HepG2 (cell line): Measurements from ENCODE around the gene COL9A3. TPM values are rescaled to one million over a fixed set of nuclear protein-coding genes. Genes with fewer than 3 reads are reported as not detected.

Source experiments
- AHR ChIP-seq: IDR thresholded peaks from 2 replicates; pipeline ENCODE4 v1.6.1; 2018; ENCODE audit warnings: missing genetic modification reagents, missing compliant biosample characterization
- ELF3 ChIP-seq: IDR thresholded peaks from 2 replicates; pipeline ENCODE4 v1.6.1; 2016; ENCODE audit warnings: missing genetic modification reagents, missing compliant biosample characterization
- GFI1 ChIP-seq: sonication (generic); formaldehyde crosslinking; IDR thresholded peaks from 2 replicates; pipeline ENCODE4 v1.5.0; 2020; ENCODE audit warnings: missing genetic modification reagents, mild to moderate bottlenecking, borderline replicate concordance
- IRF2 ChIP-seq: IDR thresholded peaks from 2 replicates; pipeline ENCODE4 v1.6.1; 2018; ENCODE audit warnings: missing genetic modification reagents, missing compliant biosample characterization
- ISX ChIP-seq: sonication (generic); formaldehyde crosslinking; conservative IDR thresholded peaks from 2 replicates; pipeline ENCODE4 v1.5.0; 2020; ENCODE audit warnings: missing genetic modification reagents
- KAT2B ChIP-seq: fragments of 150-350 bp; IDR thresholded peaks from 2 replicates; pipeline ENCODE4 v1.6.1; 2014; ENCODE audit warnings: low read depth, low read length, borderline replicate concordance
- KLF16 ChIP-seq, 2 experiments: sonication (generic) in 1 of 2; formaldehyde crosslinking in 1 of 2; IDR thresholded peaks; 2 replicates each; pipeline versions ENCODE4 v1.6.1 to v1.8.0; 2016 to 2023; ENCODE audit warnings: missing genetic modification reagents in 2 of 2, missing compliant biosample characterization in 1 of 2
- LBX2 ChIP-seq: sonication (generic); formaldehyde crosslinking; IDR thresholded peaks from 2 replicates; pipeline ENCODE4 v1.5.0; 2020; ENCODE audit warnings: missing genetic modification reagents, mild to moderate bottlenecking, borderline replicate concordance
- MBD4 ChIP-seq: IDR thresholded peaks from 2 replicates; pipeline ENCODE4 v1.6.1; 2012; ENCODE audit warnings: low read length, inconsistent platforms, borderline replicate concordance
- MED1 ChIP-seq: sonication (generic); formaldehyde crosslinking; IDR thresholded peaks from 2 replicates; pipeline ENCODE4 v1.4.0; 2020; ENCODE audit warnings: missing genetic modification reagents
- NONO ChIP-seq, 2 experiments: fragments of 450-650 bp in 1 of 2; sonication (generic) in 1 of 2; formaldehyde crosslinking in 1 of 2; IDR thresholded peaks in 1 of 2; conservative IDR thresholded peaks in 1 of 2; 2 replicates each; pipeline versions ENCODE4 v1.6.1 to v1.8.0; 2017 to 2022; ENCODE audit warnings: mild to moderate bottlenecking in 1 of 2, missing genetic modification reagents in 1 of 2, moderate library complexity in 1 of 2
- PCBP1 ChIP-seq: fragments of 200-400 bp; formaldehyde crosslinking; IDR thresholded peaks from 2 replicates; pipeline ENCODE4 v1.6.1; 2017; ENCODE audit warnings: mild to moderate bottlenecking, low read depth, low read length, borderline replicate concordance
- PHF21A ChIP-seq: sonication (generic); formaldehyde crosslinking; IDR thresholded peaks from 2 replicates; pipeline ENCODE4 v1.5.0; 2020; ENCODE audit warnings: mild to moderate bottlenecking, missing genetic modification reagents
- PITX1 ChIP-seq: sonication (generic); formaldehyde crosslinking; IDR thresholded peaks from 2 replicates; pipeline ENCODE4 v1.5.1; 2020; ENCODE audit warnings: mild to moderate bottlenecking, missing genetic modification reagents
- TBX3 ChIP-seq: fragments of 450-650 bp; IDR thresholded peaks from 2 replicates; pipeline ENCODE4 v1.6.1; 2017; ENCODE audit warnings: antibody characterized with exemption, mild to moderate bottlenecking, inconsistent platforms, borderline replicate concordance
- TCF12 ChIP-seq, 2 experiments: fragments of 450-650 bp in 1 of 2; sonication (generic) in 1 of 2; formaldehyde crosslinking in 1 of 2; IDR thresholded peaks; 2 replicates each; pipeline versions ENCODE4 v1.6.1 to v1.8.0; 2017 to 2022; ENCODE audit warnings: antibody characterized with exemption in 1 of 2, mild to moderate bottlenecking in 1 of 2, missing genetic modification reagents in 1 of 2, moderate library complexity in 1 of 2
- U2AF2 ChIP-seq: fragments of 200-400 bp; formaldehyde crosslinking; IDR thresholded peaks from 2 replicates; pipeline ENCODE4 v1.6.1; 2017; ENCODE audit warnings: low read depth, mild to moderate bottlenecking, low read length
- ZFY ChIP-seq: sonication (generic); formaldehyde crosslinking; IDR thresholded peaks from 2 replicates; pipeline ENCODE4 v1.4.0; 2020; ENCODE audit warnings: missing genetic modification reagents
- ZKSCAN8 ChIP-seq: IDR thresholded peaks from 2 replicates; pipeline ENCODE4 v1.6.1; 2016; ENCODE audit warnings: borderline replicate concordance, missing genetic modification reagents, missing compliant biosample characterization
- ZNF256 ChIP-seq: sonication (generic); formaldehyde crosslinking; conservative IDR thresholded peaks from 2 replicates; pipeline ENCODE4 v1.4.0; 2020; ENCODE audit warnings: missing genetic modification reagents
- ZNF350 ChIP-seq: sonication (generic); formaldehyde crosslinking; IDR thresholded peaks from 2 replicates; pipeline ENCODE4 v1.4.0; 2020; ENCODE audit warnings: mild to moderate bottlenecking, low read depth, missing genetic modification reagents, borderline replicate concordance
- ZNF432 ChIP-seq: sonication (generic); formaldehyde crosslinking; IDR thresholded peaks from 2 replicates; pipeline ENCODE4 v1.5.0; 2020; ENCODE audit warnings: missing genetic modification reagents, mild to moderate bottlenecking, borderline replicate concordance
- ZNF451 ChIP-seq: sonication (generic); formaldehyde crosslinking; IDR thresholded peaks from 2 replicates; pipeline ENCODE4 v1.5.0; 2020; ENCODE audit warnings: mild to moderate bottlenecking, missing genetic modification reagents
- ZNF572 ChIP-seq: sonication (generic); formaldehyde crosslinking; IDR thresholded peaks from 2 replicates; pipeline ENCODE4 v1.5.1; 2020; ENCODE audit warnings: mild to moderate bottlenecking, missing genetic modification reagents
- ZNF768 ChIP-seq: sonication (generic); formaldehyde crosslinking; IDR thresholded peaks from 2 replicates; pipeline ENCODE4 v1.4.0; 2020; ENCODE audit warnings: missing genetic modification reagents
- ZSCAN5A ChIP-seq: sonication (generic); formaldehyde crosslinking; IDR thresholded peaks from 2 replicates; pipeline ENCODE4 v1.8.0; 2022; ENCODE audit warnings: mild to moderate bottlenecking, missing genetic modification reagents, borderline replicate concordance
- polyA plus RNA-seq, 8 experiments: library from polyadenylated mRNA; depleted of rRNA in 3 of 8; stranded (reverse) in 7 of 8; unstranded in 1 of 8; fragments of >200 nt; fragmentation: Illumina TruSeq in 4 of 8; extraction: Trizol in 4 of 8; gene quantifications; 2 replicates each; pipeline versions ENCODE4 v1.2.1 to v1.2.3, GENCODE V29; 2011 to 2016; ENCODE audit warnings: low read depth in 4 of 8, missing spikeins in 1 of 8, mixed read lengths in 1 of 8; ENCODE audit not compliant: insufficient read depth in 1 of 8
- total RNA-seq, 5 experiments: library from RNA; depleted of rRNA; stranded (reverse); fragments of >200 nt; fragmentation: Illumina TruSeq; extraction: Trizol; gene quantifications; 2 replicates each; pipeline ENCODE4 v1.2.3, GENCODE V29; 2016; ENCODE audit warnings: low read depth in 1 of 5
- TF ChIP-seq, protein P1 (sequence below): sonication (generic); formaldehyde crosslinking; IDR thresholded peaks from 2 replicates; pipeline ENCODE4 v1.5.1; 2020; ENCODE audit warnings: missing genetic modification reagents, mild to moderate bottlenecking, borderline replicate concordance

Gene COL9A3
- total and polyA plus RNA-seq, 2 of the 13 experiments (the other 11 are each of a cell fraction or from before 2014, with no cell fraction given) = 155 to 204 TPM

- TF ChIP-seq ZNF572 (CRISPR knock-in tag) = peak; percentile 98
- TF ChIP-seq GFI1 = no peak; the same call in 1 of the 2 replicates
- TF ChIP-seq MED1 (CRISPR knock-in tag) = peak; percentile 60; the same call in 1 of the 2 replicates
- no peak for TF ChIP-seq MBD4
- TF ChIP-seq, protein P1, sequence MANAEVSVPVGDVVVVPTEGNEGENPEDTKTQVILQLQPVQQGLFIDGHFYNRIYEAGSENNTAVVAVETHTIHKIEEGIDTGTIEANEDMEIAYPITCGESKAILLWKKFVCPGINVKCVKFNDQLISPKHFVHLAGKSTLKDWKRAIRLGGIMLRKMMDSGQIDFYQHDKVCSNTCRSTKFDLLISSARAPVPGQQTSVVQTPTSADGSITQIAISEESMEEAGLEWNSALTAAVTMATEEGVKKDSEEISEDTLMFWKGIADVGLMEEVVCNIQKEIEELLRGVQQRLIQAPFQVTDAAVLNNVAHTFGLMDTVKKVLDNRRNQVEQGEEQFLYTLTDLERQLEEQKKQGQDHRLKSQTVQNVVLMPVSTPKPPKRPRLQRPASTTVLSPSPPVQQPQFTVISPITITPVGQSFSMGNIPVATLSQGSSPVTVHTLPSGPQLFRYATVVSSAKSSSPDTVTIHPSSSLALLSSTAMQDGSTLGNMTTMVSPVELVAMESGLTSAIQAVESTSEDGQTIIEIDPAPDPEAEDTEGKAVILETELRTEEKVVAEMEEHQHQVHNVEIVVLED (CRISPR knock-in tag) = peak; percentile 43; the same call in 1 of the 2 replicates
- peak; percentile 88 for TF ChIP-seq ZNF768 (CRISPR knock-in tag)
- peak in 1 of 2 experiments; percentile 37; a peak in 1 of 4 replicates for TF ChIP-seq KLF16 (CRISPR knock-in tag; IDR thresholded peaks at IDR 0.05)
- peak; percentile 42; the same call in 1 of the 2 replicates for TF ChIP-seq PCBP1
- peak; percentile 48; the same call in 1 of the 2 replicates for TF ChIP-seq ZNF451
- TF ChIP-seq AHR = peak; percentile 1; the same call in 1 of the 2 replicates
- TF ChIP-seq KAT2B = no peak
- no peak for TF ChIP-seq NONO (IDR thresholded peaks at IDR 0.05)
- peak; percentile 64 for TF ChIP-seq NONO (CRISPR knock-in tag; conservative IDR thresholded peaks at IDR 0.05)
- TF ChIP-seq ZSCAN5A (CRISPR knock-in tag) = 0 out of 2 replicates have a peak, but pooled peaks have one; percentile 35
- TF ChIP-seq ZNF432 = no peak
- TF ChIP-seq ELF3 (CRISPR knock-in tag) = peak; percentile 91
- TF ChIP-seq LBX2 (CRISPR knock-in tag) = peak; percentile 14; the same call in 1 of the 2 replicates
- TF ChIP-seq PITX1 (CRISPR knock-in tag) = 0 out of 2 replicates have a peak, but pooled peaks have one; percentile 3
- no peak for TF ChIP-seq PHF21A (CRISPR knock-in tag)
- TF ChIP-seq ZKSCAN8 = 0 out of 2 replicates have a peak, but pooled peaks have one; percentile 32
- TF ChIP-seq ZNF256 (CRISPR knock-in tag) = no peak; the same call in 1 of the 2 replicates
- TF ChIP-seq TBX3 = no peak
- no peak for TF ChIP-seq U2AF2
- TF ChIP-seq TCF12 (IDR thresholded peaks at IDR 0.05) = no peak
- TF ChIP-seq TCF12 (CRISPR knock-in tag; IDR thresholded peaks at IDR 0.05) = peak; percentile 68; the same call in 1 of the 2 replicates
- TF ChIP-seq ISX (CRISPR knock-in tag) = no peak
- TF ChIP-seq IRF2 (CRISPR knock-in tag) = no peak; the same call in 1 of the 2 replicates
- peak; percentile 50 for TF ChIP-seq ZNF350
- TF ChIP-seq ZFY (CRISPR knock-in tag) = peak; percentile 91
Measured at GRCh38 chr20:62794007-62794724, 22.7 kb upstream of the COL9A3 start (continued).
